ENCODE measurements around the gene IFFO2. TPM values are rescaled to one million over a fixed set of nuclear protein-coding genes. Genes with fewer than 3 reads are reported as not detected.

The IFFO2 gene
- total RNA-seq, 1 donor from 2014 or later: 3.3 TPM

- TF ChIP-seq CTCF (IDR thresholded peaks at IDR 0.05; ENCODE audit: borderline replicate concordance): no peak
- peak overlapping the region; percentile 79 for H3K27ac ChIP-seq (replicated peaks)
- H3K27me3 ChIP-seq (ENCODE audit: low read depth): no peaks in the 10 kb centered on the region
- DNase-seq: no peak
- no peaks in the 10 kb centered on the region for H3K9me3 ChIP-seq (replicated peaks)
- H3K4me3 ChIP-seq: no peak overlapping the region
- no peaks in the 10 kb centered on the region for H3K36me3 ChIP-seq
- peaks cover 81% of the 10 kb centered on the region for H3K4me1 ChIP-seq
- intact Hi-C loops (cut with micrococcal nuclease): no loop called here
Measured at GRCh38 chr1:18942340-18942739, 14.1 kb downstream of the IFFO2 start.

- Histone ChIP-seq H3K9me3 (replicated peaks) (no peaks in the 10 kb centered on the region), H3K27ac (replicated peaks) (peak overlapping the region; percentile 79), H3K36me3 (no peaks in the 10 kb centered on the region), H3K4me3 (no peak overlapping the region), H3K4me1 (peaks cover 73% of the 10 kb centered on the region), H3K27me3 (ENCODE audit: low read depth) (no peaks in the 10 kb centered on the region)
- intact Hi-C loops (cut with micrococcal nuclease): no loop called here
- TF ChIP-seq CTCF (IDR thresholded peaks at IDR 0.05; ENCODE audit: borderline replicate concordance): no peak
- DNase-seq: no peak
Measured at GRCh38 chr1:18941221-18942141, 15.0 kb downstream of the IFFO2 start.

GRCh38 chr1:18940303-18941020, 16.0 kb downstream of the IFFO2 start:
- Histone ChIP-seq H3K27me3 (ENCODE audit: low read depth) (no peaks in the 10 kb centered on the region), H3K36me3 (no peaks in the 10 kb centered on the region), H3K4me3 (no peak overlapping the region), H3K4me1 (peaks cover 66% of the 10 kb centered on the region), H3K27ac (replicated peaks) (peak overlapping the region; percentile 79), H3K9me3 (replicated peaks) (no peaks in the 10 kb centered on the region)
- no peak for TF ChIP-seq CTCF (IDR thresholded peaks at IDR 0.05; ENCODE audit: borderline replicate concordance)
- DNase-seq: no peak
- intact Hi-C loops (cut with micrococcal nuclease): no loop called here

GRCh38 chr1:18939398-18940302, 16.8 kb downstream of the IFFO2 start:
- H3K4me3 ChIP-seq: no peak overlapping the region
- no peak overlapping the region for H3K27ac ChIP-seq (replicated peaks)
- TF ChIP-seq CTCF (IDR thresholded peaks at IDR 0.05; ENCODE audit: borderline replicate concordance): no peak
- intact Hi-C loops (cut with micrococcal nuclease): no loop called here
- peaks cover 58% of the 10 kb centered on the region for H3K4me1 ChIP-seq
- H3K27me3 ChIP-seq (ENCODE audit: low read depth): no peaks in the 10 kb centered on the region
- no peaks in the 10 kb centered on the region for H3K36me3 ChIP-seq
- no peak for DNase-seq
- no peaks in the 10 kb centered on the region for H3K9me3 ChIP-seq (replicated peaks)

GRCh38 chr1:18938707-18939070, 17.8 kb downstream of the IFFO2 start:
- Histone ChIP-seq H3K4me1 (peaks cover 52% of the 10 kb centered on the region), H3K36me3 (no peaks in the 10 kb centered on the region)

More at GRCh38 chr1:18938707-18939070, 17.8 kb downstream of the IFFO2 start:
- intact Hi-C loops (cut with micrococcal nuclease): no loop called here
- no peak for TF ChIP-seq CTCF (IDR thresholded peaks at IDR 0.05; ENCODE audit: borderline replicate concordance)
- H3K4me3 ChIP-seq: no peak overlapping the region
- H3K27me3 ChIP-seq (ENCODE audit: low read depth): no peaks in the 10 kb centered on the region
- no peaks in the 10 kb centered on the region for H3K9me3 ChIP-seq (replicated peaks)
- no peak overlapping the region for H3K27ac ChIP-seq (replicated peaks)
- DNase-seq: no peak

All from left ventricle myocardium inferior (tissue), 1 donor.